Sigmoid colon (tissue), 7 donors: ENCODE measurements around the gene NLRC5. TPM values are rescaled to one million over a fixed set of nuclear protein-coding genes. Genes with fewer than 3 reads are reported as not detected.
A peak's percentile ranks its signal among the peaks of the same experiment; 100 is the strongest.

Experiments
- DNase-seq: peaks from one replicate; pipeline ENCODE4 v3.0.0-alpha.2; 2019
- H3K27ac ChIP-seq, 4 donors: fragments of 200-600 bp; sonication (generic); one replicate each; pipeline ENCODE4 v1.5.1; 2016 to 2019; ENCODE audit warnings: mild to moderate bottlenecking in 1 of 4
- H3K27me3 ChIP-seq, 3 donors: fragments of 200-600 bp; sonication (generic); one replicate each; pipeline ENCODE4 v1.5.1; 2019; ENCODE audit warnings: mild to moderate bottlenecking in 1 of 3
- H3K36me3 ChIP-seq, 4 donors: fragments of 200-600 bp; sonication (generic); one replicate each; pipeline ENCODE4 v1.5.1; 2016 to 2019
- H3K4me1 ChIP-seq, 4 donors: fragments of 200-600 bp; sonication (generic); one replicate each; pipeline ENCODE4 v1.5.1; 2017 to 2019
- H3K4me3 ChIP-seq, 4 donors: fragments of 200-600 bp; sonication (generic); one replicate each; pipeline ENCODE4 v1.5.1; 2017 to 2019; ENCODE audit warnings: mild to moderate bottlenecking in 2 of 4, moderate library complexity in 1 of 4
- H3K9me3 ChIP-seq, 4 donors: fragments of 200-600 bp in 3 of 4; sonication (generic) in 3 of 4; one replicate each; pipeline versions ENCODE4 v1.5.1 to v1.6.1; 2013 to 2019
- CTCF ChIP-seq, 4 experiments: fragments of 450-650 bp in 3 of 4; fragments of 200-600 bp in 1 of 4; IDR thresholded peaks; one replicate each; pipeline ENCODE4 v1.5.1; 2016 to 2019; ENCODE audit warnings: antibody characterized with exemption in 4 of 4, mild to moderate bottlenecking in 3 of 4, moderate library complexity in 2 of 4
- EP300 ChIP-seq, 4 donors: sonication (generic); formaldehyde crosslinking; IDR thresholded peaks; one replicate each; pipeline ENCODE4 v1.6.1; 2017; ENCODE audit warnings: antibody characterized with exemption in 4 of 4
- POLR2A ChIP-seq, 2 donors: fragments of 450-650 bp; IDR thresholded peaks; one replicate each; pipeline ENCODE4 v1.6.1; 2016; ENCODE audit warnings: antibody characterized with exemption in 2 of 2, mild to moderate bottlenecking in 2 of 2, moderate library complexity in 2 of 2
- POLR2AphosphoS5 ChIP-seq, 4 donors: sonication (generic); formaldehyde crosslinking; IDR thresholded peaks; one replicate each; pipeline ENCODE4 v1.6.1; 2017; ENCODE audit warnings: antibody characterized with exemption in 4 of 4
- WGBS, 2 donors: extraction: QIAGEN DNeasy Blood & Tissue Kit; methylation state at CpG; one replicate each; pipeline ENCODE4 v1.1.7; 2013; 5-methylcytosine and 5-hydroxymethylcytosine counted together
- intact Hi-C: fragments of 100-400 bp; cut with DNase I; formaldehyde crosslinking; loops from one replicate; pipeline ENCODE4 v1.15.1; 2023
- polyA plus RNA-seq, 3 donors: library from polyadenylated mRNA; stranded (reverse); fragments of 200-250 nt; gene quantifications; one replicate each; pipeline ENCODE4 v1.2.3, GENCODE V29; 2013
- total RNA-seq, 4 donors: library from RNA; depleted of rRNA; stranded (reverse); fragments of >200 nt; gene quantifications; one replicate each; pipeline ENCODE4 v1.1.0, GENCODE V29; 2016
- donor health status: healthy with polysubstance abuse.
- donor health status: Bipolar disorder and iron deficiency.
- donor health status: healthy.

Gene NLRC5
- total and polyA plus RNA-seq, 7 donors: 9.5 to 119 (median 19.5) TPM

GRCh38 chr16:57024894-57025680 is 35.7 kb downstream of the NLRC5 start:
- Histone ChIP-seq H3K9me3 (no peaks in the 10 kb centered on the region), H3K27ac (no peak overlapping the region), H3K4me1 (no peaks in the 10 kb centered on the region), H3K27me3 (no peaks in the 10 kb centered on the region), H3K4me3 (no peak overlapping the region), H3K36me3 (peaks cover 0 to 51% (median 17%) of the 10 kb centered on the region in 4 donors)
- TF ChIP-seq POLR2A (IDR thresholded peaks at IDR 0.05) (no peak), EP300 (IDR thresholded peaks at IDR 0.05) (no peak), POLR2AphosphoS5 (IDR thresholded peaks at IDR 0.05) (no peak), CTCF (IDR thresholded peaks at IDR 0.05) (no peak)
- DNase-seq: peak; percentile 60
- WGBS, 2 donors: 92 to 95% methylated on average over 19 of the region's 19 CpGs
- intact Hi-C loops: no loop called here

GRCh38 chr16:57025941-57026777 is 36.8 kb downstream of the NLRC5 start:
- Histone ChIP-seq H3K36me3 (peaks cover 0 to 41% (median 10%) of the 10 kb centered on the region in 4 donors), H3K4me1 (no peaks in the 10 kb centered on the region), H3K27me3 (no peaks in the 10 kb centered on the region), H3K4me3 (no peak overlapping the region), H3K9me3 (no peaks in the 10 kb centered on the region), H3K27ac (no peak overlapping the region)
- TF ChIP-seq POLR2AphosphoS5 (IDR thresholded peaks at IDR 0.05) (no peak), CTCF (IDR thresholded peaks at IDR 0.05) (no peak), POLR2A (IDR thresholded peaks at IDR 0.05) (no peak), EP300 (IDR thresholded peaks at IDR 0.05) (no peak)
- peak; percentile 60 for DNase-seq
- 87 to 92% methylated on average over 21 of the region's 21 CpGs for WGBS, 2 donors
- intact Hi-C loops: no loop called here

- DNase-seq: no peak
- intact Hi-C loops: no loop called here
- no peaks in the 10 kb centered on the region for H3K27me3 ChIP-seq
Observed at GRCh38 chr16:57026778-57027062, 37.4 kb downstream of the NLRC5 start.

GRCh38 chr16:57027067-57027466 is 37.7 kb downstream of the NLRC5 start:
- Histone ChIP-seq H3K4me3 (no peak overlapping the region), H3K27me3 (no peaks in the 10 kb centered on the region), H3K36me3 (peaks cover 0 to 32% (median 2%) of the 10 kb centered on the region in 4 donors), H3K27ac (no peak overlapping the region), H3K9me3 (no peaks in the 10 kb centered on the region), H3K4me1 (no peaks in the 10 kb centered on the region)
- DNase-seq: no peak
- WGBS, 2 donors: 97 to 98% methylated on average over 2 of the region's 2 CpGs
- intact Hi-C loops: no loop called here
- no peak for TF ChIP-seq CTCF (IDR thresholded peaks at IDR 0.05)
- no peak for TF ChIP-seq POLR2A (IDR thresholded peaks at IDR 0.05)
- TF ChIP-seq EP300 (IDR thresholded peaks at IDR 0.05): no peak
- TF ChIP-seq POLR2AphosphoS5 (IDR thresholded peaks at IDR 0.05): no peak

More at GRCh38 chr16:57026778-57027062, 37.4 kb downstream of the NLRC5 start:
- no peaks in the 10 kb centered on the region for H3K4me1 ChIP-seq
- no peak overlapping the region for H3K27ac ChIP-seq
- WGBS, 2 donors: 92 to 96% methylated on average over 3 of the region's 3 CpGs
- no peak overlapping the region for H3K4me3 ChIP-seq
- H3K9me3 ChIP-seq: no peaks in the 10 kb centered on the region
- TF ChIP-seq EP300 (IDR thresholded peaks at IDR 0.05) (no peak), POLR2A (IDR thresholded peaks at IDR 0.05) (no peak), POLR2AphosphoS5 (IDR thresholded peaks at IDR 0.05) (no peak), CTCF (IDR thresholded peaks at IDR 0.05) (no peak)
- peaks cover 0 to 35% (median 4%) of the 10 kb centered on the region in 4 donors for H3K36me3 ChIP-seq
